K562 (cell line): ENCODE measurements around the gene DOK1. TPM values are rescaled to one million over a fixed set of nuclear protein-coding genes. Genes with fewer than 3 reads are reported as not detected.

Experiments
- ARID1B ChIP-seq: fragments of 450-650 bp; IDR thresholded peaks from 2 replicates; pipeline ENCODE4 v1.6.1; 2016; ENCODE audit warnings: antibody characterized with exemption, mild to moderate bottlenecking, inconsistent platforms
- BRCA1 ChIP-seq, 2 experiments: fragments of 450-650 bp in 1 of 2; sonication (generic) in 1 of 2; formaldehyde crosslinking in 1 of 2; IDR thresholded peaks; 2 replicates each; pipeline versions ENCODE4 v1.5.0 to v1.6.1; 2017 to 2020; ENCODE audit warnings: mild to moderate bottlenecking in 1 of 2, missing genetic modification reagents in 1 of 2
- CREB3L1 ChIP-seq: fragments of 450-650 bp; IDR thresholded peaks from 2 replicates; pipeline ENCODE4 v1.6.1; 2014; ENCODE audit warnings: low read depth, mild to moderate bottlenecking, moderate library complexity, borderline replicate concordance
- CUX1 ChIP-seq: fragments of 200-800 bp; sonication (Bioruptor generic); IDR thresholded peaks from 2 replicates; pipeline ENCODE4 v1.6.1; 2016; ENCODE audit warnings: missing genetic modification characterization, missing compliant biosample characterization
- FOXP4 ChIP-seq: sonication (generic); formaldehyde crosslinking; IDR thresholded peaks from 2 replicates; pipeline ENCODE4 v1.8.0; 2022; ENCODE audit warnings: mild to moderate bottlenecking, missing genetic modification reagents, borderline replicate concordance
- LARP7 ChIP-seq: fragments of 450-650 bp; IDR thresholded peaks from 2 replicates; pipeline ENCODE4 v1.6.1; 2016
- MAFF ChIP-seq: IDR thresholded peaks from 2 replicates; pipeline ENCODE4 v1.6.1; 2012; ENCODE audit warnings: low read length, improper control_type of control experiment
- U2AF1 ChIP-seq: fragments of 200-400 bp; formaldehyde crosslinking; optimal IDR thresholded peaks from 2 replicates; pipeline ENCODE3; 2017; ENCODE audit warnings: mild to moderate bottlenecking, low read depth, low read length, moderate library complexity
- ZBTB26 ChIP-seq: fragments of 450-650 bp; formaldehyde crosslinking; IDR thresholded peaks from 2 replicates; pipeline ENCODE4 v1.4.0; 2022; ENCODE audit warnings: missing genetic modification characterization
- ZNF277 ChIP-seq: fragments of 250-450 bp; sonication (Bioruptor Pico); IDR thresholded peaks from 2 replicates; pipeline ENCODE4 v1.8.0; 2022; ENCODE audit warnings: inconsistent platforms, mild to moderate bottlenecking, moderate library complexity, borderline replicate concordance
- ZNF282 ChIP-seq: sonication (generic); formaldehyde crosslinking; IDR thresholded peaks from 2 replicates; pipeline ENCODE4 v1.8.1; 2023; ENCODE audit warnings: missing genetic modification reagents
- ZNF740 ChIP-seq, 3 experiments: fragments of 200-800 bp in 1 of 3; sonication (Bioruptor generic) in 1 of 3; sonication (generic) in 1 of 3; formaldehyde crosslinking in 1 of 3; IDR thresholded peaks; 2 replicates each; pipeline versions ENCODE4 v1.6.1 to v1.8.0; 2016 to 2022; ENCODE audit warnings: mild to moderate bottlenecking in 2 of 3, missing compliant biosample characterization in 2 of 3, missing genetic modification characterization in 2 of 3, missing genetic modification reagents in 1 of 3
- polyA plus RNA-seq, 8 experiments: library from polyadenylated mRNA; depleted of rRNA in 4 of 8; stranded (reverse) in 5 of 8; unstranded in 3 of 8; fragments of >200 nt; fragmentation: Nextera tagmentation in 2 of 8; fragmentation: Illumina TruSeq in 1 of 8; extraction: Ambion mirVana in 2 of 8; extraction: Trizol in 1 of 8; gene quantifications; 2 replicates each; pipeline versions ENCODE4 v1.2.1 to v1.2.3, GENCODE V29; 2011 to 2014; ENCODE audit warnings: inconsistent platforms in 1 of 8, missing spikeins in 1 of 8
- total RNA-seq, 7 experiments: library from RNA; depleted of rRNA in 6 of 7; stranded (reverse); fragments of >200 nt in 6 of 7; fragmentation: Illumina TruSeq in 2 of 7; extraction: Trizol in 2 of 7; gene quantifications; 2 replicates each; pipeline versions ENCODE4 v1.2.1 to v1.2.3, GENCODE V29; 2011 to 2021; ENCODE audit warnings: low replicate concordance in 1 of 7

DOK1 gene
- total and polyA plus RNA-seq, 9 of the 15 experiments (the other 6 are each of a cell fraction or from before 2014, with no cell fraction given) = 0.59 to 36.4 (median 16.1) TPM

GRCh38 chr2:74573747-74574562 is 19.4 kb downstream of the DOK1 start (continued):
- TF ChIP-seq FOXP4 (no peak), CUX1 (no peak), ZBTB26 (no peak), ZNF282 (CRISPR knock-in tag) (no peak), BRCA1 (IDR thresholded peaks at IDR 0.05) (no peak), BRCA1 (CRISPR knock-in tag; IDR thresholded peaks at IDR 0.05) (no peak), MAFF (no peak), U2AF1 (no peak), ARID1B (peak; percentile 20; the same call in 1 of the 2 replicates), ZNF277 (CRISPR knock-in tag) (no peak), LARP7 (no peak), CREB3L1 (no peak), ZNF740 (CRISPR knock-in tag; IDR thresholded peaks at IDR 0.05) (no peak), ZNF740 (tag; IDR thresholded peaks at IDR 0.05) (no peak)
